Epithelial cell of proximal tubule (primary cell): ENCODE results near the gene PRKRA. TPM values are rescaled to one million over a fixed set of nuclear protein-coding genes. Genes with fewer than 3 reads are reported as not detected.

Source experiments
- DNase-seq: peaks from one replicate; pipeline ENCODE4 v3.0.0-alpha.2; 2011; ENCODE audit warnings: low read depth
- H3K4me3 ChIP-seq: 2 replicates; pipeline ENCODE4 v1.5.1; 2011; ENCODE audit warnings: low read depth, mild to moderate bottlenecking, low read length
- total RNA-seq: library from RNA; depleted of rRNA; stranded (reverse); fragments of >200 nt; gene quantifications from 2 replicates; pipeline ENCODE4 v1.2.3, GENCODE V29; 2015
- TF ChIP-seq, protein P1 (sequence below): conservative IDR thresholded peaks from 2 replicates; pipeline ENCODE4 v1.5.1; 2012; ENCODE audit warnings: low read depth, mild to moderate bottlenecking, low read length

Gene PRKRA
- total RNA-seq, 1 donor from 2014 or later, result 53.7 TPM

DNA sequence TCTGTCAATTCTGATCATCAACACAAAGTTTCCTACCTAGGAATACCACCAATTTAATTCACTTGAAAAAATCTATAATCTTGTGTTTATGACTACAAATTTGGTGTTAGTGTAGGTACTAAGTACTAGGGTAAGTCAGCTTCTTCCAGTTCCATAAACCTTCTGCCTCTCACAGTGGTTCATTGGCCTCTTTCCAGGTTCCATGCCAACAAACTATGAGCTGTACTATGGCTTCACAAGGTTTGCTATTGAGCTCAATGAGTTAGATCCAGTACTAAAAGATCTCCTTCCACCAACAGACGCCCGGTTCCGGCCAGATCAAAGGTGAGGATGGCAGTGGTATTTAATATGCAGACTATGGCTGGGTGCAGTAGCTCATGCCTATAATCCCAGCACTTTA lies 58.8 kb downstream of the PRKRA start:
- no peak overlapping the region for H3K4me3 ChIP-seq
- TF ChIP-seq, protein P1, sequence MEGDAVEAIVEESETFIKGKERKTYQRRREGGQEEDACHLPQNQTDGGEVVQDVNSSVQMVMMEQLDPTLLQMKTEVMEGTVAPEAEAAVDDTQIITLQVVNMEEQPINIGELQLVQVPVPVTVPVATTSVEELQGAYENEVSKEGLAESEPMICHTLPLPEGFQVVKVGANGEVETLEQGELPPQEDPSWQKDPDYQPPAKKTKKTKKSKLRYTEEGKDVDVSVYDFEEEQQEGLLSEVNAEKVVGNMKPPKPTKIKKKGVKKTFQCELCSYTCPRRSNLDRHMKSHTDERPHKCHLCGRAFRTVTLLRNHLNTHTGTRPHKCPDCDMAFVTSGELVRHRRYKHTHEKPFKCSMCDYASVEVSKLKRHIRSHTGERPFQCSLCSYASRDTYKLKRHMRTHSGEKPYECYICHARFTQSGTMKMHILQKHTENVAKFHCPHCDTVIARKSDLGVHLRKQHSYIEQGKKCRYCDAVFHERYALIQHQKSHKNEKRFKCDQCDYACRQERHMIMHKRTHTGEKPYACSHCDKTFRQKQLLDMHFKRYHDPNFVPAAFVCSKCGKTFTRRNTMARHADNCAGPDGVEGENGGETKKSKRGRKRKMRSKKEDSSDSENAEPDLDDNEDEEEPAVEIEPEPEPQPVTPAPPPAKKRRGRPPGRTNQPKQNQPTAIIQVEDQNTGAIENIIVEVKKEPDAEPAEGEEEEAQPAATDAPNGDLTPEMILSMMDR, result no peak
- peak; percentile 36 for DNase-seq

DNA sequence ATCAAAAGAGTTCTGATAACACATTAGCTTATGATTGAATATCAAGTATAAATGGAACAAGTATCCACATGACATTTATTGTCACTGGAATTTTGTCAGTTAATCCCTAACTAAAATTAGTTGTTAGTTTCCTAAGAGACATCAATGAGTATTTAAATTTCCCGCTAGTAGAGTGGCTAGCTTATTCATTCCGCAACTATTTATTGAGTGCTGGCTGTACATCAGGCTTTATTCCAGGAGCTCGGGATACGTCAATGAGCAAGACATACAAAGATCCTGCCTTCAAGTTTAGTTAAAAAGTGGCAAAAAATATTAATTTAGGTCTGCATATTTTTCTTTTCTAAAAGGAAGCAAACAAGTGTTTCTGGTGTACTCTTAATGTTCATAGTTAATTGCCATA lies 59.3 kb downstream of the PRKRA start:
- no peak for DNase-seq
- no peak overlapping the region for H3K4me3 ChIP-seq
- TF ChIP-seq, protein P1, result no peak

DNA sequence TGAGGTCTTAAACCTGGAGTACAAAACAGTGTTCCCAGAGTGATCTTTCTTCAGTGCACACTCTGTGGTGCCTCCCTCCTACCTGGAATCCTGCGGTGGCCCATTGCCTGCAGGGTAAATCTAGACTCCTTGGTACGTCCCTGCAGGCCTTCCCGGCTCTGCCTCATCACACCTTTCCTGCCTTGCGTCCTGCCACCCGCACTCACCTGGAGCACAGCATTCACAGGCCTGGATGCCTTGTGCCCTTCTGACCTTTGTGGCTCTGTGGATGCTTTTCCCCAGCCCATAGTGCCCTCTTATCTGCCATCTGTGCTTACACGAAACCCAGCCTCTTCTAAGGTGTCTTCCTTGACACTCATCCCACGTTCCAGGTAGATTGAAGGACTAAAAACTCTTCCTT lies 62.7 kb downstream of the PRKRA start:
- DNase-seq, result no peak
- H3K4me3 ChIP-seq, result no peak overlapping the region
- TF ChIP-seq, protein P1, result no peak

DNA sequence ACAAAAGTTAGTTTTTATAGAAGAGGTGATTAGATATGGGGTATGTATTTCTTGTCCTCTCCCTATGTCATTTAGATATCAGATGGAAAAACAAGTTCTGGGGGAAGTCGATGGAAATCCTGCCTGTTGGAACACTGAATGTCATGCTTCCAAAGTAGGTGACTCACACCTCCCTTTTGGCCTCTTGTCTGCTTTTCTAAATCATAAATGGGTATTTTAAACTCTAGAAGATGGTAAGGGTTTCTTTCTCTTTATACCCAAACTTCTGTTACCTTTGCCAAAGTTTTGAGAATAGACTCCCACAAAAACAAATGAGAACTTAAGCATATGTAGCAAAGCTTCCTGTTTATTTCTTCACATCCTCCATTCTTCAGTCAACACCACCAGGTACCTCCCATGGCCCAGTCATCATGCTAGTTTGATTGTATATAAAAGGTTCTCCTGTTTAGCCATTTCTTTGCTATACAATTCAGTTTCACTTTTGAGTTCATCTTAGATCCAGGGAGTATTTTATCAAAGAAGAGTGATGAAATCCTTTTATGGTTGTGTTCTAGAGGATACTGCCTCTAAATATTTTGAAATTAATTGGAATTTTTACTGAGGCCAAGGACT lies 63.9 kb downstream of the PRKRA start:
- TF ChIP-seq, protein P1, result no peak
- DNase-seq, result no peak
- no peak overlapping the region for H3K4me3 ChIP-seq

DNA sequence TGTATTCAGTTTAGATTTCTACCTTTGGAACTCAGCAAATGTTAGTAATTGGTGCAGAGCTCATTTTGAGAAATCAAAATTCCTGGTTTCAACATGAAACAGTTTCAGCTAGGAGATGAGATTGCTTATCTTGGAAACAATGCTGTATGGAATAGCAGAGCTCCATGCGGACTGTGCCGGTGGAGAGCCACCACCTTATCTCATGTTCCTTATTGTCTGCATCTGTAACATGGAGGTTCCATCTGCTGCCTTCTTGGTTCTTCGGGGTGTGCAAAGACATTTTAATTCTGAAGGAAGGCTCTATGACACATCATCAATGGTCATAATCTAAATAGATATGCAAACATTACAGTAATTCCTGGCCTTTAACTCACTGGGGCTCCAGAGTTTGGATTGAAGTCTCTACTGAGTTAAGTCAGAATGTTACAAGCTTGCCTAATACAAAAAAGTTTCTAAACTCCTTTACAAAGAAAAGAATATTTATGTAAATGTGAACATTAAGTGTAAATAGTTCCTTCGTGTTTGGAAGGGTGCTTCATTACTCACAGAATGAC lies 65.3 kb downstream of the PRKRA start:
- no peak overlapping the region for H3K4me3 ChIP-seq
- TF ChIP-seq, protein P1, result no peak
- no peak for DNase-seq

DNA sequence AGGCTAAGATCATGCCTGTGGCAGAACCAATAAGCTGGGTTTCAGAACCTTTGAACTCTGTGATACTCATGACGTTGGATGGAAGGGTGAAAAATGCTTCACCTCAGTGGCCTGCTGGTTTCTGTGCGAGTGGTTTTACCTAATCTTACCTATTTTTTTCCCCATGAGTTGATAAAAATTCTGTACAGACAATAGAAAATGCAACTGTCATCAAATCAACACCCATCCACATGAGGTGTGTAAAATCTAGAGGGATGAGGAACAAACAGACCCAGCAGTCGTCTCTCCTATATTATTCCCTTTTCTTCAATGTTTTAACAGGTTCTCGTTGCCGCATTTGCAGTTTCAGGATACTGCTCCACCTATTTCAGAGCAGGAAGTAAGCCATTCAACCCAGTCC lies 67.3 kb downstream of the PRKRA start:
- no peak overlapping the region for H3K4me3 ChIP-seq
- TF ChIP-seq, protein P1, result no peak
- DNase-seq, result no peak

Other genes starting within 250 kb of the PRKRA start
- 0.58 and 0.65 TPM in 2 replicates for gene PJVK, start 203 bp upstream of the PRKRA start, total RNA-seq
- 9.5 and 16.2 TPM in 2 replicates for gene FKBP7, start 27.4 kb upstream of the PRKRA start, total RNA-seq
- 8.5 and 13.7 TPM in 2 replicates for gene PLEKHA3, start 29.3 kb upstream of the PRKRA start, total RNA-seq